HG03097 (cell line): ENCODE measurements around the gene ADAMTS6.

ENCODE experiments used
- ATAC-seq: cut with Tn5 transposase; IDR thresholded peaks from one replicate; pipeline ENCODE4 v1.9.1; 2021; ENCODE audit not compliant: unreplicated experiment, low FRiP score

ADAMTS6 gene

DNA sequence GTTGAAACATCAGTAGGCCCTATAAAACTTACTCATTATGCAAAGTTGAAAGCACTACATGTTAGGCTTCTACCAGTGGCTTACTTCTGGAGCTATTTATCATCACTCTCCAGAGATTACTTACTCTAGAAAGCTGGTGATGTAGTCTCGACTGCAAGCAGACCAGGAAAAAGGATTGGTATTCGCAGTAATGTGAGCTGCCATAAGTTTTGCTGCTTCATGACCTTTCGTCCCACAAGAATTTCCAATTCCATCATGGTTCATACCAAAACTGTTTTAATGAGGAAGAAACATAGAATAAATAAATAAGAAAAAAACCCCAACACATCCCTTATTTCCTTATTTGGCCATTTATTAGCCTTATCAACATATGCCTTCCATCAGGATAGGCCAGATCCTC lies 181.9 kb downstream of the ADAMTS6 start:
- no peak for ATAC-seq

DNA sequence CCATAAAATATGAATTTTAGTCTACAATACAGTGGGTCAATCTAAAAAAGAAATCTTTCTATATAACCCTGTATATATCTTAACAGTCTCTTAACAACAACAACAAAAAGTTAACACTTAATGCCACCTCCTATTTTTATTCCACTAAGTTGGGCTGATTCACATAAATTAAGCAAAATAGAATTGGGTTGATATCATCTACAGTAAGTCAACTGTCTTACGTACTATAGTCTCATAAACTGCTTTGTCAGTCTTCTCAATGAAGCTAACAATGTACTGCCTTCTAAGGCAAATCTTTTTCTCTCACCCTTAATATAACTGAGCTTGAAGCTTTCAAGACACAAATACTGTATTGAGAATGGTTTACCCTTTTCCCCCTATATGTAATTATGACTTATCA lies 185.7 kb downstream of the ADAMTS6 start:
- ATAC-seq: no peak

DNA sequence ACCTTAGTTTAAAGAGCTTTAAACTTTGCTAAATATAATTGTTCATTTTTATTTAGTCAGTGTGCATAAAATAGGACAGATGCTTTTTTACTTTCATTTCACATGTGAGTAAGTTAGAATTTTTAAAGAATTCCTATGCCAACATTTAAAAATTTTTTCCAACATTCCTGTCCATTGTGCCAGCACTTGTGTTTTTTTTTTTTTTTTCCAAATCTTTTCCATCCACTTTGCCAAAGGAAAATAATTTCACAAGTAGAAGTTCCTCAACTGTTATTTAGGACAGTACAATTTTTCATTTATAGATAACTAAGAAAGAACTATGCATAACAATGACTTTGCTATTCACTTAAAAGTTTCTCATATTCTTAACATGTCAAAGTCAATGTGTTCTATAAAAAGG lies 189.5 kb downstream of the ADAMTS6 start:
- no peak for ATAC-seq

DNA sequence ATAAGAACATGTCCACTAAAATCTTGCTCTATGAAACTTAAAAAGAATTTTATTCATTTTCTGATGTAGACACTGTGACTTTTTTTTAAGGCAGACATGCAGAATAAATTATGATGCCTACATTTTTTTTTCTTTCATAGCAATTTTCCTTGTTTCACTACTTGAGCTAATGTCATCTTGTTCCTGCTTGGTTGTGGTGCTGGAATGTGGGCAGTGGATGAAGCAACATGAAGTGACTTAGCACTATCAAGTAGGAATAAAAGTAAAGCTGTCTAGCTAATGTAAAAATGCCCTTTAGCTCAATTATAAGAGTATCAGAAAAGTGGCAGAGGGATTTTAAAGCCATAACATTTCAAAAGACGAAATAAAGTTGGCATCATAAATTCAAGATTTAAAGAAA lies 191.0 kb downstream of the ADAMTS6 start:
- no peak for ATAC-seq

DNA sequence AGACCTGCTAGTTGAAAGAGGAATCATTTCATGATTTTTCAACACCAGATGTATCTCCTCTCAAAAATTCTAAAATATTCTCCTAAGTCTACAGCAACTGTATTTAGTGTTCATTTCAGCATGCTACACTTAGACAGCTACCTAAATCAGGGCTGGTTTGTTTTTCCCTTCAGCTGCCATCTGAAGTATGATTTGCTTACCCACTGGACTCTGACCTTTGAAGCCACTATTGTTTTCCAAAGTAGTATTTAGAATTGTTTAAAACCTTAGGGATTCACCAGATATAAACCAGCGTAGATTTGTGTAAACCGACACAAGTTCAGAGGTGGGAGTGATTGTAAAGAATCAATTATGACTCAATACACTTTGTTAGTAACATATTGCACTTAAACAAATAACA lies 193.1 kb downstream of the ADAMTS6 start:
- no peak for ATAC-seq

DNA sequence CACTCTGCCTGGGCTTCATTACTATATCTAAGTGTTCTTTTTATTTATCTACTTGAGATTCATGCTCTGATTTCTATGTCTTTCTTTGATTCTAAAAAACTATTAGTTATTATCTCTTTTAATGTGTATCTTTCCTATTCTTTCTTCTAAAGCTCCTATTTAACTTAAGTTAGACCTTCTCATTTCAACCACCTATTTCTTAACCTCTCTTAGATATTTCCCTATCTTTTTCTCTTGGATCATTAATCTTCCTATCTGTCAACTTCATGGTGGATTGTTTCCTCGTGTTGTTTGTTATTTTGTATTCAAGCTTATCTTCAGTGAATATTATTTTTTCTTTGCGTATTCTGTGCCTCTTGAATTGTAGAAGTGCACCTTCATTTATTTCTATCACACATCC lies 202.1 kb downstream of the ADAMTS6 start:
- ATAC-seq: no peak

DNA sequence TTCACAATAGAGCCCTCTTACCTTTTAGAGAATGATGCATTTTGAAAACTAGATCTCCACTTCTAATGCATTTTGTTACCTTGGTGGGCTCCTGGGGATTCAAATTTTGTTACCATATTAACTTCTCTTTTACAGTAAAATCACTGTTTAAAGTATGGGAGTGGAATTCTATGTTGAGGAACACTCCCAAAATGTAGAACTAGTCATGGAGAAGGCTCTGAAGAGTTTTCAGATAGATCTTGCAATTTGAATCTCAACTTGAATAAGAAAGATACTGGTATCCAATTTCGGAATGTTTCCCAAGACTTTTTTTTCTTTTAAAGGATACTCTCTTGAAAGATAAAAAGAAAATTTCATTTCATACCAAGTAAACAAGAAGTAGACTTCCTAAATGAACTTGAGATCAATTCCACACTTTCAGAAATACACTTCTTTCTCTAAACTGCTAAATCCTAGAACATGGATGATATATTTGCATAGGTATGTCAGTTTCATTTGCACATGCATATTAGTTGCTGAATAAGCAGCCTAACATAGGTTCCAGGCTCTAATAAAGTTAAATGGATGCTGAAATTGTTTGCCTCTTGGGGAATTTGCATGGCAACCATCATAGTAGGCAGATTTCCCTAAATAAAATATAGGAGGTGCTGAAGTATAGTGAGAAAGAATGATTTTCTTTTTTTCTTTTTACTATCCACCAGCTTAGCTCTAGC lies 205.4 kb downstream of the ADAMTS6 start:
- no peak for ATAC-seq

DNA sequence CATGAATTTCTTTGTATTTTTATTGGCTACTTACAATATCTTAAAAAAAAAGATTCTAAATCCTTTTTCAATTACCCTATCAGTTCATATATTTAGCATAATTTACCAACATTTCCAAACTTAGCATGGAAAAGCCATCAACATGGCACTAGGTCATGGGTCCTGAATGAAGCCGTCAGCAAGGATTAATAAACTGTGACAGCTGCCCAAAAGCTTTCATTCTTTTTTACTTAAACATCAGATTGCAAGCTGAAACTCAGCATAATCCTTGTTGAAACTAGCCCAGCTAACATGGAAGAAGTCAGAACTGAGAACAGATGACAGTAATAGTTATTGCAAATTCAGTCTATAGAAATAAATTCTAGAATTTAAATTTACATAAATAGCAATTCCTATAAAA lies 209.8 kb downstream of the ADAMTS6 start:
- no peak for ATAC-seq

DNA sequence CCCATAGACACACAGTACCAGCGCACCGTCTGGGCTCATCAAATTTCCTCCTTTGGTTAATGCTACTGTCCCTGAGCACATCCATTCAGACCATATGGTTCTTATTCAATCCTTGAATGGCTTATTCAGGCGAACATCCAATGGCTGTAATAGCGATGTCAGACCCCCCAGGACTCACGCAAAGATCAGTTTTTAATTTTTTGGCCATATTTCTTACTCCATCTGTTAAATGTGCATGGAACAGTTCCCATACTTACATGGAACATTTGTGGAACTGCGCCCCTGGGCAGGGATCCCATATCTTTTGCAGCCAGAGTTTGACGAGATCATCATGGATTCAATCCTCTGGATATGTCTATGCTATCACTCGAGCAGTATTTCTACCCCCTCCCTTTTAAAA lies 213.2 kb downstream of the ADAMTS6 start:
- ATAC-seq: no peak

DNA sequence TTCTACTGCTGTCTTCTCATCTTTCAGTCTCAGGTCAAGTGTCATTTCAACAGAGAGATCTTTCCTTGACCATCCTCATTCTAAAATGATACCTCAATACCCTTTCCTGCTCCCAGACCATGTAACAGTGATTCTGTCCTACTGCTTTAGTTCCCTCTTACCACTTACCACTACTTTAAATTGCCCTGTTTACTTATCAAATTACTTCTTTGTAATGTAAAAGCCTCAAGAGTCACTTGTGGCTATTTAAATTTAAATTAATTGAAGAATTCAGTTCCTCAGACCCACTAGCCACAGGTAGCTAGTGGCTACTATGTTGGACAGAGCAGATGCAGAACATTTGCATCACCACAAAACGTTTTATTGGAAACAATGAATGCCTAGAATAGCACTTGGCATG lies 217.3 kb downstream of the ADAMTS6 start:
- ATAC-seq: no peak

DNA sequence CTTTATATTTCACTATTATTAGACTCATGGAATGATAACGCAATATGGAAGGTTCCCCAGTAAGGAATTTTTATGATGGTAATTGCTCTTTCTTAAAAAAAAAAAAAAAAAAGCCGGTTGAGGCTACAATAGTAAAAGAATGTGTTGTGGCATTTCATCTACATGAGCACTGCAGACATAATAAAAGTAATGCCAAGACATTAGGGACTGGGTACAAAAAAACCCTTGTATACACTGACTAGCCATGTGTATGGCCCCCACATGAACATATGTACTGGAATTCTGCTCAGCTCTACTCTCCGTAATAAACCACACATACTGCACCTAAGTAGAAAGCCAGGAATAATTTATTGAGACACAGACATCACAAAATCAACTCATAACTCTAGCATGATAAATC lies 218.4 kb downstream of the ADAMTS6 start:
- no peak for ATAC-seq

DNA sequence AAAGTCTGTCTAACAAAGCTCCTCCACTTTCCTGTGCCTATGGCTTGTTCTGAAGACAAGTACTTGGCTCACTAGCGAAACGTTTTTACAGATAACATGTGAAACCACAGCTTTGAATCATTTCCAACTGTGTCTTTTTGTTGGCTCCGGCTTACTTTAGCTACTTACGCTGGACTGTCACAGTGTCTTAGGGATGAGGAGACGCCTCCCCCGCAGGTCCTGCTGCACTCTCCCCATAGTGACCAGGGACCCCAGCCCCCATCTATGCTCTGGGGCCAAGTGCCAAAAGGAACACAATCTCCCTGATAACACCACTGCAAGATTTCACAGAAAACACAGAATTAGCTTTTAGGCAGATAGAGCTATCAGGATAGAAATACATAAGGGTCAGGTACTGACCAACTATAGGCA lies 219.1 kb downstream of the ADAMTS6 start:
- ATAC-seq: no peak

DNA sequence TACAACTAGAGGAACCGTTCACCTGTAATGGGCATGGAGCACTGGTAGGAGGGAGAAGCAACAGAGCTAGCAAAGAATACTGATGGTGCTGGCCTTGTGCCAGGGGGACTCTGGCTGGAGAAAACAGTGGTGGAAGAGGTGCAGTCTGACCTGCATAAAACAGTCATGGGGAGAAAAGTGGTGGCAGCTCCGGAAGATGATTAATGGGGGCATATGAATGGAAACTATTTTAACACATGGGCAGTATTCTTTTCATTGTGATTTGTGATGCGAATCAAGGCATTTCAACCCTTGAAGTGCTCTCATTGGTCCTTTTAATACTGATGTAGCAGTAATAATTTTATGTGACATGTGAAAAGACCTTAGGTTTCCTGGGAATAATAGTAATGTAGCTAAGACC lies 219.6 kb downstream of the ADAMTS6 start:
- ATAC-seq: no peak

DNA sequence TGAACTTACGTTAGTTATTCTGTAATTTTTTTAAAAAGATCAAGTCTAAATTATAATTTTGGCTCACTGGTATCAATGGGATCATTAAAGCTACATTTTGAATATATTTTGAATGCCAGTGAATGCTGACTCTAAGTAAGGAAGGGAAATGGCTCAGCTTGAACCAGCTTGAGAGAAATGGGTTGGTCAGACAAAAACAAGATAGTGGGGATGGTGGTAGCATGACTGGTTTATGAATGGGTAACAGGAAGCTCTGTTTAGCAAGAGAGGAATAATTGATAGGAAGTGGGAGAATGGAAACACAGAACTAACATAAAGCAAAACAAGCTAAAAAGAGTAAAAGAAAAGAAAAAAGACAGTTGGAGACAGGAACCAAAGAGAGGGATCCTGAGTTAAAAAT lies 220.2 kb downstream of the ADAMTS6 start:
- ATAC-seq: no peak

DNA sequence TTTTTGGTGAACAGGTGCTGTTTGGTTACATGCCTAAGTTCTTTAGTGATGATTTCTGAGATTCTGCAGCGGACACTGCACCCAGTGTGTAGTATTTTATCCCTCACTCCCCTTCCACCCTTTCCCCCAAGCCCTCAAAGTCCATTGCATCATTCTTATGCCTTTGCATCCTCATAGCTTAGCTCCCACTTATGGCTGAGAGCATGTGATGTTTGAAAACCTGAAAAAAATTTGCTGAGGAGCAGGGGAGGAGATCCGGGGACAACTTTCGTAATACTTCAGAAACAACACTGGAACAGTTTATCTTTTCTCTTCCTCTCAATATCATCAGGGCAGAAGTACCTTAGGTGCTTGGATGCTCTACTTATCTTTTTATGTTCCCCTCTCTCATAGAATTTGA lies 226.4 kb downstream of the ADAMTS6 start:
- no peak for ATAC-seq

DNA sequence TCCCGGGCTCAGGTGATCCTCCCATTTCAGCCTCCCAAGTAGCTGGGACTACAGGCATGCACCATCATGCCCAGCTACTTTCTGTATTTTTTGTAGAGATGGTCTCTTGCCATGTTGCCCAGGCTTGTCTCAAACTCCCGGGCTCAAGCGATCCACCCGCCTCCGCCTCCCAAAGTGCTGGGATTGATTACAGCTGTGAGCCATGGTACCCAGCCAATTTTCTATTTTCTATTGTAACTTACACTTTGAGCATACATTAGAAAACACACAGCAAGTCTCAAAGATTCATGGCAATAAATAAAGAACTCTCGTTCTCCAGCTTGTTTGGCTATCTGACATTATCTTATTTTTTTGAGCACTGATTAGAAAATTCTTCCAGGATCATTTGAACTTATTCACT lies 228.7 kb downstream of the ADAMTS6 start:
- ATAC-seq: no peak

DNA sequence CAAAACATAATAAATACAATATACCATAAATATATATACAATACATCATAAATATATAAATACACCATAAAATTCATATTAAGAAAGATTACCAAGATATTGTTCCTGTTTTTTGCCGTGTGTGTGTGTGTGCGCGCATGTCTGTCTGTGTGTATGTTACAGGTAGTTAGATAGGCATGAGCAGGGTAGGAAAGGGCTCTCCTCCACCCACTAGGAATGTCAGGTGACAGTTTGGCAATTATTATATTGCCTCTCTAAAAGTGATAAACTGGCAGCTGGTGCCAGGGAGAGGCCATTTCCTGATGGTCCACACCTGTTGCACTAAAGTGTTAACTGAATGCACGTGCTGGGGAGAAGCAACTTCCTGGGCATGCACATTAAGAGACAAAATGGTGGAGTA lies 232.8 kb downstream of the ADAMTS6 start:
- ATAC-seq: no peak

DNA sequence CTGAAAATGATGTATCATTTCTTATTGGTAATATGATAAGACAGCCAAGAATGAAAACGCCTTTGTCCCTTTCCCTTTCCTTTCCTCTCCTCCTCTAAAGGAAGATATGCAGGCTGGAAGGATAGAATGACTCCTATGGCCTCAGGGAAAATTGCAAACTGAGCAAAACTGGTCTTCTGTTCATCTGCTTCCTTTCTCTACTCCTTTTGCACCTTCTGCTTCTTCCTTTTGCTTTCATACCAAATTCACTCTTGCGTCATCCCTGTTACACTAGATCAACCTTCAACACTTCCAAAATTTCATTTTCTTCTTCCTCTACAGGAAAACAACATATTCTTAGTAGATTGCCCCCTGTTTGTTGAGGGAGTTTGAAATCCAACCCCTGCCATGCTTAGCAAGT lies 234.1 kb downstream of the ADAMTS6 start:
- no peak for ATAC-seq

DNA sequence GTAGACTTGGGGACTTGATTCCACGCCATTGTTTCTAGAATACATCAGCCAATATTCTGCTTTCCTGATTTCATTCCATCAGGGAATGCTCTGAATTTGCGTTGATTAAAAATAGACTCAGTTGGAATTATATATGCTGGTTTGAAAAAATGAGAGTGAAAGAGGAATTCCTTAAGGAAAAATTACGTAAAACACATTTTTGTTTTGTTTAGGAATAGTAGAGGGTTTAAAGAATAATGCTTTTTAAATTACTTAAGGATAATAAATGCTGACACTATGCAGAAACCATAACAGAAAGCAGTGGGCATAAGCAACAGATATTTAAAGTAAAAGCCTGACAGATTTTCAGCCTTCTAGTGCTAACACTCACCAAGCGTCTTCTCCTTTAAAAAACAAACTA lies 235.0 kb downstream of the ADAMTS6 start:
- no peak for ATAC-seq

DNA sequence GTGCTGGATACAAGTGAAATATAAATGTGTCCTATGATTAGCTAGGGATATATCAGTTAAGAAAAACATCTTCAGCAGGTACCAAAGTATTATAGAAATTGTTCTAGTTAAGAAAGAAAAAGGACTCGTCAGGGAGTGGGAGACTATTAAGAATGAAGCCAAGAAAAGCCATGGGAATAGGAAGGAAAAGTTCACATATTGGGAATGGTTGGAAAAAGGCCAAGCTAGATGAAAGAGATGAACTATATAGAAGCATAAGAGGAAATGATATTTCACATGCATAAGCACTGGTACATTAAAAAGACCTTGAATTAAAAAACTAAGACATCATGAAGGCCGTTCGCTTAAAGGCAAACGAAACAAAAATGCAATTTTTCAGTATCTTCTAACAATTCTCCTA lies 237.7 kb downstream of the ADAMTS6 start:
- ATAC-seq: no peak

DNA sequence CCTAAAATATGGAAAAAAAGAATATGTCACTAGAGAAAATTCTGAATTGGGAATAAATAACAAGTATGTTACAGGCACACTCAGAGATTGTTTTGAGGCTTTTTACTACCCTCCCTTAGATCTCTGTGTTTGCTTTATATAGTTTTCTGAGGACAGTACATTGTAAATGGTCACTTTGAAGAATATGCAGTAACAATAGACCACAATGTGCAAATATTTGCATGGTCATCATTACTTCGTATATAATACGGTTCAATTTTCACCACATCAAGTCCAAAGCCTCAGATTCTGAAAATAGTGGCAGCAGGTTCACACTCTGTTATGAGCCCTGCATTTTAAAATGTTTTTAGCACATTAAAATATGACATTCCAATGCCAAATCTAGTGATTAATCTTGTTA lies 238.6 kb downstream of the ADAMTS6 start:
- ATAC-seq: no peak

DNA sequence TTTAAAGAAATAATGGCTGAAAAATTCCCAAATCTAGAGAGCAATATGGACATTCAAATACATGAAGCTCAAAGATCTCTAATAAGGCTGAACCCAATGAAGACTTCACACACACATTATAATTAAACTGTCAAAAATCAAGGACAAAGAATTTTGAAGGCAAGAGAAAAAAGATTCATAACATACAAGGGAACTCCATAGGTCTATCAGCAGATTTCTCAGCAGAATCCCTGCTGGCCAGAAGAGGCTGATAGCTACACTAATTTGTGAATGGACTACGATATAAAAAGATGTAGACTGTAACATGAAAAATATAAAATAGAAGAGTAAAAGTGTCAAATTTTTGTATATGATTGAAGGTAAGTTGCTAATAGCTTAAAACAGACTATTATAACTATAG lies 251.9 kb downstream of the ADAMTS6 start:
- no peak for ATAC-seq

DNA sequence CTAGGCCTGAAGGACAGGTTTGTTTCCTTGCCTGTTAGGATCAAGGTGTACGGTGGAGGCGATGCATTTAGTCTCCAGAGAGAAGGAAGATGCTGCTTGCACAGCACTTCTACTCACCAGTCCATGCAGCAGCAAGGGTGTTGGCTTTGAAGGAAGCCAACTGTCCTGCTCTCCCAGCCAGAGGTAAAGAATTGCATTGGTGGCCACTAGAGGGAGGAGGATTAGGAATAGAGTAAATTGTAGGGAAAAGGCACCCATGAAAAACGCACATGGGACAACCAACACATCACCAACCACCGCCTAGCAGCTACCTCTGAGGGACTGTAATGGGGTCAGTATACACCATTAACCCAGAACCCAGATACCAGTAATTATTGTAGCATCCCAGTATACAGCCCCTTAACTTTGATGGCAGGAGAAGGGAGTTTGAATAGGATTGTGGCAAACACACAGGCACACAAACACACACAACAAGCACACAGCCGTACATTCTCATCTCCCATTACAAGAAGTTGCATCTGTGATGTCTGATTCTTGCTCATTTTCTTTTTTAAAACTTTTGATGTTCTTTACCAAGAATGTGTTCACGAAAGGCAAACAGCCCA lies 267.7 kb downstream of the ADAMTS6 start:
- ATAC-seq: no peak
